Vagina (tissue), 2 donors: Measurements from ENCODE around the gene TNFSF13.

Experiments used
- POLR2AphosphoS5 ChIP-seq, 2 donors: sonication (generic); formaldehyde crosslinking; IDR thresholded peaks; one replicate each; pipeline ENCODE4 v1.9.0; 2017; ENCODE audit warnings: antibody characterized with exemption in 2 of 2, mild to moderate bottlenecking in 2 of 2, low read depth in 1 of 2; ENCODE audit not compliant: insufficient read depth in 1 of 2
- TF ChIP-seq, protein P1 (sequence below), 3 experiments: fragments of 450-650 bp in 2 of 3; fragments of 200-600 bp in 1 of 3; sonication (generic) in 1 of 3; IDR thresholded peaks; one replicate each; pipeline ENCODE4 v1.5.1; 2017 to 2019; ENCODE audit warnings: antibody characterized with exemption in 3 of 3, mild to moderate bottlenecking in 2 of 3, moderate library complexity in 2 of 3

GRCh38 chr17:7573324-7574080, 15.0 kb downstream of the TNFSF13 start:
- TF ChIP-seq, protein P1, sequence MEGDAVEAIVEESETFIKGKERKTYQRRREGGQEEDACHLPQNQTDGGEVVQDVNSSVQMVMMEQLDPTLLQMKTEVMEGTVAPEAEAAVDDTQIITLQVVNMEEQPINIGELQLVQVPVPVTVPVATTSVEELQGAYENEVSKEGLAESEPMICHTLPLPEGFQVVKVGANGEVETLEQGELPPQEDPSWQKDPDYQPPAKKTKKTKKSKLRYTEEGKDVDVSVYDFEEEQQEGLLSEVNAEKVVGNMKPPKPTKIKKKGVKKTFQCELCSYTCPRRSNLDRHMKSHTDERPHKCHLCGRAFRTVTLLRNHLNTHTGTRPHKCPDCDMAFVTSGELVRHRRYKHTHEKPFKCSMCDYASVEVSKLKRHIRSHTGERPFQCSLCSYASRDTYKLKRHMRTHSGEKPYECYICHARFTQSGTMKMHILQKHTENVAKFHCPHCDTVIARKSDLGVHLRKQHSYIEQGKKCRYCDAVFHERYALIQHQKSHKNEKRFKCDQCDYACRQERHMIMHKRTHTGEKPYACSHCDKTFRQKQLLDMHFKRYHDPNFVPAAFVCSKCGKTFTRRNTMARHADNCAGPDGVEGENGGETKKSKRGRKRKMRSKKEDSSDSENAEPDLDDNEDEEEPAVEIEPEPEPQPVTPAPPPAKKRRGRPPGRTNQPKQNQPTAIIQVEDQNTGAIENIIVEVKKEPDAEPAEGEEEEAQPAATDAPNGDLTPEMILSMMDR (IDR thresholded peaks at IDR 0.05): no peak
- peak; percentile 29 to 88 for TF ChIP-seq POLR2AphosphoS5 (IDR thresholded peaks at IDR 0.05; ENCODE audit: insufficient read depth in 1 of 2, low read depth in 1 of 2)
